ENCODE data around the gene MICU2. TPM values are rescaled to one million over a fixed set of nuclear protein-coding genes. Genes with fewer than 3 reads are reported as not detected.

Gene MICU2
- total and polyA plus RNA-seq, 4 donors = 29.0 to 85.9 (median 39.3) TPM

- H3K9me3 ChIP-seq (ENCODE audit: control insufficient read depth in 4 of 4, insufficient read depth in 3 of 4, low read length in 3 of 4) = no peaks in the 10 kb centered on the region
- H3K27ac ChIP-seq (ENCODE audit: low read depth in 1 of 2, low read length in 1 of 2) = no peak overlapping the region
- no peak for TF ChIP-seq CTCF (IDR thresholded peaks at IDR 0.05; ENCODE audit: control extremely low read depth, extremely low read depth)
- no peak overlapping the region for H3K9ac ChIP-seq (ENCODE audit: insufficient read depth in 1 of 2, low read length in 2 of 2)
- no peak overlapping the region for H3K4me3 ChIP-seq
- no peaks in the 10 kb centered on the region for H3K27me3 ChIP-seq (ENCODE audit: control insufficient read depth in 3 of 3, insufficient read depth in 3 of 3, low read length in 2 of 3)
- ATAC-seq (ENCODE audit: insufficient read depth, low FRiP score) (no peak), DNase-seq (no peak)
- peaks cover 0 to 8% (median 0%) of the 10 kb centered on the region in 5 donors for H3K4me1 ChIP-seq (ENCODE audit: control insufficient read depth in 5 of 5, insufficient read depth in 5 of 5, low read length in 5 of 5)
- peaks cover 0 to 9% (median 3%) of the 10 kb centered on the region in 4 donors for H3K36me3 ChIP-seq (ENCODE audit: control insufficient read depth in 4 of 4, insufficient read depth in 4 of 4, low read length in 4 of 4)
Measured at GRCh38 chr13:21539687-21540086, 64.3 kb downstream of the MICU2 start.

GRCh38 chr13:21538753-21539152 is 65.2 kb downstream of the MICU2 start:
- TF ChIP-seq CTCF (IDR thresholded peaks at IDR 0.05; ENCODE audit: control extremely low read depth, extremely low read depth) = no peak
- no peak overlapping the region for H3K4me3 ChIP-seq
- no peaks in the 10 kb centered on the region for H3K9me3 ChIP-seq (ENCODE audit: control insufficient read depth in 4 of 4, insufficient read depth in 3 of 4, low read length in 3 of 4)
- peaks cover 0 to 9% (median 3%) of the 10 kb centered on the region in 4 donors for H3K36me3 ChIP-seq (ENCODE audit: control insufficient read depth in 4 of 4, insufficient read depth in 4 of 4, low read length in 4 of 4)
- 88 to 93% methylated on average over 1 of the region's 1 CpG for whole genome bisulfite sequencing, 2 donors
- peaks cover 0 to 6% (median 0%) of the 10 kb centered on the region in 5 donors for H3K4me1 ChIP-seq (ENCODE audit: control insufficient read depth in 5 of 5, insufficient read depth in 5 of 5, low read length in 5 of 5)
- ATAC-seq (ENCODE audit: insufficient read depth, low FRiP score) (no peak), DNase-seq (no peak)
- no peak overlapping the region for H3K9ac ChIP-seq (ENCODE audit: insufficient read depth in 1 of 2, low read length in 2 of 2)
- H3K27me3 ChIP-seq (ENCODE audit: control insufficient read depth in 3 of 3, insufficient read depth in 3 of 3, low read length in 2 of 3) = no peaks in the 10 kb centered on the region
- no peak overlapping the region for H3K27ac ChIP-seq (ENCODE audit: low read depth in 1 of 2, low read length in 1 of 2)

GRCh38 chr13:21538280-21538679 is 65.7 kb downstream of the MICU2 start:
- peaks cover 0 to 6% (median 0%) of the 10 kb centered on the region in 5 donors for H3K4me1 ChIP-seq (ENCODE audit: control insufficient read depth in 5 of 5, insufficient read depth in 5 of 5, low read length in 5 of 5)
- H3K9me3 ChIP-seq (ENCODE audit: control insufficient read depth in 4 of 4, insufficient read depth in 3 of 4, low read length in 3 of 4) = no peaks in the 10 kb centered on the region
- ATAC-seq (ENCODE audit: insufficient read depth, low FRiP score) (no peak), DNase-seq (no peak)
- TF ChIP-seq CTCF (IDR thresholded peaks at IDR 0.05; ENCODE audit: control extremely low read depth, extremely low read depth) = no peak
- WGBS, 2 donors = 99 to 100% methylated on average over 4 of the region's 4 CpGs
- peaks cover 0 to 9% (median 3%) of the 10 kb centered on the region in 4 donors for H3K36me3 ChIP-seq (ENCODE audit: control insufficient read depth in 4 of 4, insufficient read depth in 4 of 4, low read length in 4 of 4)
- no peak overlapping the region for H3K27ac ChIP-seq (ENCODE audit: low read depth in 1 of 2, low read length in 1 of 2)
- H3K9ac ChIP-seq (ENCODE audit: insufficient read depth in 1 of 2, low read length in 2 of 2) = no peak overlapping the region
- H3K27me3 ChIP-seq (ENCODE audit: control insufficient read depth in 3 of 3, insufficient read depth in 3 of 3, low read length in 2 of 3) = no peaks in the 10 kb centered on the region
- H3K4me3 ChIP-seq = no peak overlapping the region

- ATAC-seq (ENCODE audit: insufficient read depth, low FRiP score) (no peak), DNase-seq (no peak)
- H3K4me1 ChIP-seq (ENCODE audit: control insufficient read depth in 5 of 5, insufficient read depth in 5 of 5, low read length in 5 of 5) = peaks cover 0 to 6% (median 0%) of the 10 kb centered on the region in 5 donors
- H3K27ac ChIP-seq (ENCODE audit: low read depth in 1 of 2, low read length in 1 of 2) = no peak overlapping the region
- H3K9ac ChIP-seq (ENCODE audit: insufficient read depth in 1 of 2, low read length in 2 of 2) = no peak overlapping the region
- peaks cover 0 to 12% (median 6%) of the 10 kb centered on the region in 4 donors for H3K36me3 ChIP-seq (ENCODE audit: control insufficient read depth in 4 of 4, insufficient read depth in 4 of 4, low read length in 4 of 4)
- no peak overlapping the region for H3K4me3 ChIP-seq
- no peaks in the 10 kb centered on the region for H3K9me3 ChIP-seq (ENCODE audit: control insufficient read depth in 4 of 4, insufficient read depth in 3 of 4, low read length in 3 of 4)
- H3K27me3 ChIP-seq (ENCODE audit: control insufficient read depth in 3 of 3, insufficient read depth in 3 of 3, low read length in 2 of 3) = no peaks in the 10 kb centered on the region
- TF ChIP-seq CTCF (IDR thresholded peaks at IDR 0.05; ENCODE audit: control extremely low read depth, extremely low read depth) = no peak
- 84 to 99% methylated on average over 1 of the region's 1 CpG for WGBS, 2 donors
Measured at GRCh38 chr13:21537105-21537504, 66.9 kb downstream of the MICU2 start.
